ENCODE results near the gene ENTPD6.

GRCh38 chr20:25220810-25221591 lies 25.5 kb downstream of the ENTPD6 start:
- TF ChIP-seq CTCF (IDR thresholded peaks at IDR 0.05): no peak
- no peak for TF ChIP-seq POLR2A (IDR thresholded peaks at IDR 0.05)
- no peak for TF ChIP-seq EP300 (IDR thresholded peaks at IDR 0.05)
- no peak for TF ChIP-seq POLR2AphosphoS5 (IDR thresholded peaks at IDR 0.05)

Measured in gastroesophageal sphincter (tissue), 3 donors.